Fibroblast of lung (primary cell): ENCODE results near the gene IGF1R. TPM values are rescaled to one million over a fixed set of nuclear protein-coding genes. Genes with fewer than 3 reads are reported as not detected.

Experiments used
- DNase-seq, 2 donors: peaks; one replicate each; pipeline versions ENCODE4 v3.0.0 to v3.0.0-alpha.2; 2010; ENCODE audit warnings: low read depth in 2 of 2
- H2AFZ ChIP-seq: 2 replicates; pipeline ENCODE4 v1.5.1; 2012; ENCODE audit warnings: low read length, control low read depth, inconsistent platforms
- H3K27ac ChIP-seq: 2 replicates; pipeline ENCODE4 v1.5.1; 2011; ENCODE audit warnings: low read length, control low read depth; ENCODE audit not compliant: insufficient read depth
- H3K27me3 ChIP-seq: 2 replicates; pipeline ENCODE4 v1.5.1; 2011; ENCODE audit warnings: mild to moderate bottlenecking, low read length; ENCODE audit not compliant: control insufficient read depth, insufficient read depth
- H3K36me3 ChIP-seq: 2 replicates; pipeline ENCODE4 v1.5.1; 2011; ENCODE audit warnings: low read length; ENCODE audit not compliant: control insufficient read depth, insufficient read depth
- H3K4me1 ChIP-seq: 2 replicates; pipeline ENCODE4 v1.5.1; 2011; ENCODE audit warnings: low read length; ENCODE audit not compliant: control insufficient read depth, insufficient read depth; ENCODE audit errors: extremely low read depth
- H3K4me2 ChIP-seq: 2 replicates; pipeline ENCODE4 v1.5.1; 2011; ENCODE audit warnings: low read length, control low read depth; ENCODE audit not compliant: insufficient read depth; ENCODE audit errors: extremely low read depth
- H3K4me3 ChIP-seq, 4 experiments: fragments of 200-600 bp in 1 of 4; sonication (generic) in 1 of 4; replicated peaks in 1 of 4; 2 replicates each; pipeline ENCODE4 v1.5.1; 2011 to 2016; ENCODE audit warnings: low read length in 4 of 4, low read depth in 3 of 4, mild to moderate bottlenecking in 3 of 4, control low read depth in 2 of 4, inconsistent platforms in 1 of 4, mixed read lengths in 1 of 4; ENCODE audit not compliant: insufficient read depth in 1 of 4; ENCODE audit errors: control extremely low read depth in 1 of 4
- H3K79me2 ChIP-seq: 2 replicates; pipeline ENCODE4 v1.5.1; 2012; ENCODE audit warnings: mild to moderate bottlenecking, low read length, inconsistent platforms; ENCODE audit not compliant: control insufficient read depth, insufficient read depth
- H3K9ac ChIP-seq: 2 replicates; pipeline ENCODE4 v1.5.1; 2011; ENCODE audit warnings: mild to moderate bottlenecking, low read length, control low read depth; ENCODE audit not compliant: insufficient read depth
- H3K9me3 ChIP-seq: 2 replicates; pipeline ENCODE4 v1.5.1; 2012; ENCODE audit warnings: low read depth, low read length; ENCODE audit not compliant: control insufficient read depth, insufficient read depth
- H4K20me1 ChIP-seq: 2 replicates; pipeline ENCODE4 v1.5.1; 2011; ENCODE audit warnings: low read length; ENCODE audit not compliant: control insufficient read depth, insufficient read depth; ENCODE audit errors: extremely low read depth
- CTCF ChIP-seq, 2 donors: IDR thresholded peaks in 1 of 2; conservative IDR thresholded peaks in 1 of 2; 1 replicate in 1 of 2; 2 replicates in 1 of 2; pipeline ENCODE4 v1.5.1; 2011 to 2012; ENCODE audit warnings: low read length in 2 of 2, control low read depth in 1 of 2, inconsistent platforms in 1 of 2, low read depth in 1 of 2, mild to moderate bottlenecking in 1 of 2
- EZH2 ChIP-seq: IDR thresholded peaks from 2 replicates; pipeline ENCODE4 v1.5.1; 2012; ENCODE audit warnings: low read length, control low read depth, mild to moderate bottlenecking; ENCODE audit errors: missing control alignments
- polyA plus RNA-seq, 2 donors: library from polyadenylated mRNA; depleted of rRNA in 1 of 2; stranded (reverse) in 1 of 2; unstranded in 1 of 2; fragments of >200 nt; gene quantifications; 2 replicates each; pipeline ENCODE4 v1.2.1, GENCODE V29; 2011 to 2012; ENCODE audit warnings: missing spikeins in 1 of 2
- total RNA-seq: library from RNA; depleted of rRNA; stranded (reverse); fragments of >200 nt; gene quantifications from 2 replicates; pipeline ENCODE4 v1.2.1, GENCODE V29; 2014

IGF1R gene
- total and polyA plus RNA-seq, 2 donors (not counting 1 experiment from before 2014, with no cell fraction given) = 14.6 to 28.6 TPM

- H3K79me2 ChIP-seq = no peaks in the 10 kb centered on the region
- H3K4me2 ChIP-seq = no peak overlapping the region
- H3K9ac ChIP-seq = no peak overlapping the region
- TF ChIP-seq CTCF (conservative IDR thresholded peaks at IDR 0.05 in 1 of 2, IDR thresholded peaks at IDR 0.05 in 1 of 2; ENCODE audit: low read depth in 1 of 2, low read length in 2 of 2) (no peak), EZH2 (no peak)
- no peak for DNase-seq
- H3K4me3 ChIP-seq = no peak overlapping the region
- no peaks in the 10 kb centered on the region for H4K20me1 ChIP-seq
- peaks cover 4% of the 10 kb centered on the region for H3K4me1 ChIP-seq
- H2AFZ ChIP-seq = no peak overlapping the region
- no peaks in the 10 kb centered on the region for H3K27me3 ChIP-seq
- no peak overlapping the region for H3K27ac ChIP-seq
- peaks cover 14% of the 10 kb centered on the region for H3K36me3 ChIP-seq
- no peaks in the 10 kb centered on the region for H3K9me3 ChIP-seq
Observed at GRCh38 chr15:98923171-98923570, 274.8 kb downstream of the IGF1R start.

GRCh38 chr15:98923579-98923978 is 275.2 kb downstream of the IGF1R start:
- Histone ChIP-seq H4K20me1 (no peaks in the 10 kb centered on the region), H3K4me2 (no peak overlapping the region), H3K27ac (no peak overlapping the region), H2AFZ (no peak overlapping the region), H3K79me2 (no peaks in the 10 kb centered on the region), H3K4me1 (peaks cover 4% of the 10 kb centered on the region), H3K9ac (no peak overlapping the region), H3K27me3 (no peaks in the 10 kb centered on the region), H3K36me3 (peaks cover 15% of the 10 kb centered on the region), H3K4me3 (no peak overlapping the region), H3K9me3 (no peaks in the 10 kb centered on the region)
- DNase-seq = no peak
- no peak for TF ChIP-seq EZH2
- no peak for TF ChIP-seq CTCF (conservative IDR thresholded peaks at IDR 0.05 in 1 of 2, IDR thresholded peaks at IDR 0.05 in 1 of 2; ENCODE audit: low read depth in 1 of 2, low read length in 2 of 2)

GRCh38 chr15:98924401-98925049 is 276.2 kb downstream of the IGF1R start:
- H3K27ac ChIP-seq = no peak overlapping the region
- no peaks in the 10 kb centered on the region for H3K79me2 ChIP-seq
- no peak overlapping the region for H3K4me2 ChIP-seq
- H3K4me3 ChIP-seq = no peak overlapping the region
- no peaks in the 10 kb centered on the region for H3K9me3 ChIP-seq
- H3K36me3 ChIP-seq = peaks cover 15% of the 10 kb centered on the region
- DNase-seq = no peak
- no peaks in the 10 kb centered on the region for H4K20me1 ChIP-seq
- H3K27me3 ChIP-seq = no peaks in the 10 kb centered on the region
- no peak overlapping the region for H3K9ac ChIP-seq
- H3K4me1 ChIP-seq = peaks cover 4% of the 10 kb centered on the region
- no peak overlapping the region for H2AFZ ChIP-seq
- TF ChIP-seq EZH2 (no peak), CTCF (conservative IDR thresholded peaks at IDR 0.05 in 1 of 2, IDR thresholded peaks at IDR 0.05 in 1 of 2; ENCODE audit: low read depth in 1 of 2, low read length in 2 of 2) (no peak)
